ENCODE data around the gene TNFRSF12A. TPM values are rescaled to one million over a fixed set of nuclear protein-coding genes. Genes with fewer than 3 reads are reported as not detected.

The TNFRSF12A gene
- total and polyA plus RNA-seq, 9 of the 15 experiments (the other 6 are each of a cell fraction or from before 2014, with no cell fraction given) = 0.41 to 61.8 (median 26.5) TPM

- TF ChIP-seq CCNT2 (IDR thresholded peaks at IDR 0.05; ENCODE audit: borderline replicate concordance, extremely low read depth, insufficient read length, low read depth, low read length) (peak; percentile 52), SMARCC2 (IDR thresholded peaks at IDR 0.05; ENCODE audit: low read depth) (peak; percentile 92), HDAC8 (tag; IDR thresholded peaks at IDR 0.05) (no peak), TAF1 (IDR thresholded peaks at IDR 0.05; ENCODE audit: control insufficient read depth, extremely low read depth, insufficient read depth, low read length, severe bottlenecking) (peak; percentile 63), NEUROD1 (IDR thresholded peaks at IDR 0.05; ENCODE audit: borderline replicate concordance, low read depth, low read length, partially characterized antibody) (peak; percentile 66), VEZF1 (CRISPR knock-in tag; IDR thresholded peaks at IDR 0.05) (peak; percentile 82), ATF7 (IDR thresholded peaks at IDR 0.05) (peak; percentile 31; the same call in 1 of the 2 replicates), JUND (IDR thresholded peaks at IDR 0.05; ENCODE audit: borderline replicate concordance, low read depth, low read length) (peak; percentile 99), JUND (tag; IDR thresholded peaks at IDR 0.05; ENCODE audit: borderline replicate concordance, low read depth, low read length) (peak; percentile 95; the same call in 1 of the 3 replicates), CREM (IDR thresholded peaks at IDR 0.05; ENCODE audit: low read depth) (peak; percentile 54), HEY1 (CRISPR knock-in tag; IDR thresholded peaks at IDR 0.05; ENCODE audit: borderline replicate concordance) (no peak), ZNF316 (IDR thresholded peaks at IDR 0.05) (no peak), ZNF12 (CRISPR knock-in tag; IDR thresholded peaks at IDR 0.05) (no peak), RNF2 (IDR thresholded peaks at IDR 0.05) (0 out of 2 replicates have a peak, but pooled peaks have one; percentile 19), EGR1 (conservative IDR thresholded peaks at IDR 0.05) (peak; percentile 97), ARID1B (IDR thresholded peaks at IDR 0.05) (peak; percentile 85), ILF3 (IDR thresholded peaks at IDR 0.05; ENCODE audit: borderline replicate concordance) (no peak), TEAD4 (IDR thresholded peaks at IDR 0.05; ENCODE audit: low read length) (peak; percentile 66), TEAD4 (CRISPR knock-in tag; IDR thresholded peaks at IDR 0.05; ENCODE audit: borderline replicate concordance) (no peak), POLR2AphosphoS5 (IDR thresholded peaks at IDR 0.05; ENCODE audit: control insufficient read depth, insufficient read depth, low read depth, low read length) (peak; percentile 63; the same call in 1 of the 2 replicates), HMGXB4 (CRISPR knock-in tag; IDR thresholded peaks at IDR 0.05) (0 out of 2 replicates have a peak, but pooled peaks have one; percentile 15), SMARCE1 (IDR thresholded peaks at IDR 0.05) (peak; percentile 95), RFX5 (IDR thresholded peaks at IDR 0.05; ENCODE audit: low read depth, low read length) (no peak), ETS1 (conservative IDR thresholded peaks at IDR 0.05; ENCODE audit: control insufficient read depth, low read depth, low read length) (peak; percentile 74; the same call in 1 of the 2 replicates), FOSL1 (tag; conservative IDR thresholded peaks at IDR 0.05) (peak; percentile 99), NCOA2 (IDR thresholded peaks at IDR 0.05; ENCODE audit: partially characterized antibody in 2 of 2) (no peak)
These were observed 2.1 kb downstream of the TNFRSF12A start (continued) for GRCh38 chr16:3022208-3022683.

All from K562 (cell line).